GM18508 (cell line): ENCODE data around the gene SRL.

ENCODE experiments used
- ATAC-seq: cut with Tn5 transposase; IDR thresholded peaks from one replicate; pipeline ENCODE4 v1.9.1; 2021; ENCODE audit warnings: moderate number of reproducible peaks; ENCODE audit not compliant: insufficient read depth, unreplicated experiment

SRL gene

GRCh38 chr16:4241928-4242283 is at the start of gene SRL:
SRL (minus strand) TSS chr16:4242080; CDS start chr16:4242067, 13 bp downstream.
- no peak for ATAC-seq

GRCh38 chr16:4290236-4290830 is 48.5 kb upstream of the SRL start:
- no peak for ATAC-seq

GRCh38 chr16:4288148-4288921 is 46.5 kb upstream of the SRL start:
- no peak for ATAC-seq

- no peak for ATAC-seq
Observed at GRCh38 chr16:4285167-4285566, 43.3 kb upstream of the SRL start.

- ATAC-seq, result no peak
Observed at GRCh38 chr16:4283939-4284338, 42.1 kb upstream of the SRL start.

GRCh38 chr16:4283441-4283840 is 41.6 kb upstream of the SRL start:
- no peak for ATAC-seq

GRCh38 chr16:4280625-4281024 is 38.7 kb upstream of the SRL start:
- ATAC-seq, result no peak

GRCh38 chr16:4277987-4278513 is 36.2 kb upstream of the SRL start:
- ATAC-seq, result no peak

GRCh38 chr16:4275861-4276260 is 34.0 kb upstream of the SRL start:
- ATAC-seq, result no peak

GRCh38 chr16:4273858-4274311 is 32.0 kb upstream of the SRL start:
- no peak for ATAC-seq

- no peak for ATAC-seq
Observed at GRCh38 chr16:4272114-4272956, 30.5 kb upstream of the SRL start.

GRCh38 chr16:4271176-4272113 is 29.6 kb upstream of the SRL start:
- no peak for ATAC-seq

GRCh38 chr16:4270595-4270994 is 28.7 kb upstream of the SRL start:
- no peak for ATAC-seq

GRCh38 chr16:4270091-4270490 is 28.2 kb upstream of the SRL start:
- ATAC-seq, result no peak

- no peak for ATAC-seq
Observed at GRCh38 chr16:4266372-4266771, 24.5 kb upstream of the SRL start.

GRCh38 chr16:4265676-4266075 is 23.8 kb upstream of the SRL start:
- ATAC-seq, result no peak

- ATAC-seq, result no peak
Observed at GRCh38 chr16:4264546-4264945, 22.7 kb upstream of the SRL start.

- ATAC-seq, result no peak
Observed at GRCh38 chr16:4263504-4264436, 21.9 kb upstream of the SRL start.
